HG02981 (cell line): Measurements from ENCODE around the gene SLC38A8.

Source experiments
- ATAC-seq: cut with Tn5 transposase; IDR thresholded peaks from one replicate; pipeline ENCODE4 v1.9.1; 2021; ENCODE audit warnings: mild to moderate bottlenecking, moderate library complexity; ENCODE audit not compliant: unreplicated experiment

Gene SLC38A8

GRCh38 chr16:84033251-84034195 is 9.1 kb downstream of the SLC38A8 start:
- ATAC-seq: no peak

- no peak for ATAC-seq
Observed at GRCh38 chr16:84032458-84033178, 10.0 kb downstream of the SLC38A8 start.

- no peak for ATAC-seq
Observed at GRCh38 chr16:84031556-84031955, 11.0 kb downstream of the SLC38A8 start.

GRCh38 chr16:84029297-84030047 is 13.1 kb downstream of the SLC38A8 start:
- no peak for ATAC-seq

GRCh38 chr16:84027625-84028024 is 15.0 kb downstream of the SLC38A8 start:
- no peak for ATAC-seq

- no peak for ATAC-seq
Observed at GRCh38 chr16:84026606-84027005, 16.0 kb downstream of the SLC38A8 start.

- no peak for ATAC-seq
Observed at GRCh38 chr16:84024854-84025253, 17.7 kb downstream of the SLC38A8 start.

GRCh38 chr16:84022644-84023043 is 20.0 kb downstream of the SLC38A8 start:
- no peak for ATAC-seq

- ATAC-seq: no peak
Observed at GRCh38 chr16:84021488-84021887, 21.1 kb downstream of the SLC38A8 start.

- ATAC-seq: no peak
Observed at GRCh38 chr16:84020353-84020752, 22.2 kb downstream of the SLC38A8 start.

- no peak for ATAC-seq
Observed at GRCh38 chr16:84018710-84019109, 23.9 kb downstream of the SLC38A8 start.

- no peak for ATAC-seq
Observed at GRCh38 chr16:84016477-84016876, 26.1 kb downstream of the SLC38A8 start.

- no peak for ATAC-seq
Observed at GRCh38 chr16:84015399-84015798, 27.2 kb downstream of the SLC38A8 start.

GRCh38 chr16:84014570-84015327 is 27.8 kb downstream of the SLC38A8 start:
- no peak for ATAC-seq

- peak; percentile 83 for ATAC-seq
Observed at GRCh38 chr16:84013787-84014569, 28.6 kb downstream of the SLC38A8 start.

GRCh38 chr16:84009282-84009681 is 33.3 kb downstream of the SLC38A8 start:
- ATAC-seq: no peak

- no peak for ATAC-seq
Observed at GRCh38 chr16:84007965-84008364, 34.6 kb downstream of the SLC38A8 start.

GRCh38 chr16:84007520-84007919 is 35.1 kb downstream of the SLC38A8 start:
- ATAC-seq: no peak

GRCh38 chr16:84005391-84005790 is 37.2 kb downstream of the SLC38A8 start:
- no peak for ATAC-seq

- ATAC-seq: no peak
Observed at GRCh38 chr16:84004442-84004841, 38.2 kb downstream of the SLC38A8 start.
